H1 (cell line): ENCODE results near the gene DOK7. TPM values are rescaled to one million over a fixed set of nuclear protein-coding genes. Genes with fewer than 3 reads are reported as not detected.

Experiments
- CTCF ChIA-PET: fragments of 300-600 bp; sonication (Branson Sonifier 250); formaldehyde crosslinking; loops from one replicate; lab custom pipeline; 2021; ENCODE audit not compliant: partially characterized antibody; lab: Charles Lee
- POLR2A ChIA-PET: fragments of 300-600 bp; sonication (Branson Sonifier 250); formaldehyde crosslinking; loops from one replicate; lab custom pipeline; 2021; ENCODE audit warnings: inconsistent platforms; ENCODE audit not compliant: partially characterized antibody; lab: Charles Lee
- DNase-seq, 2 experiments: peaks; one replicate each; pipeline versions ENCODE4 v3.0.0 to v3.0.0-alpha.2; 2010 to 2022; ENCODE audit warnings: low spot score in 2 of 2, low read depth in 1 of 2, mixed read lengths in 1 of 2
- FAIRE-seq: peaks from 2 replicates; lab custom pipeline; 2011; peaks lifted over from hg19 to GRCh38; lab: Jason Lieb, UNC
- H2AFZ ChIP-seq: 2 replicates; pipeline ENCODE4 v1.8.1; 2012; ENCODE audit warnings: low read length, inconsistent platforms
- H2AK5ac ChIP-seq: 2 replicates; pipeline ENCODE4 v1.6.1; 2013; ENCODE audit warnings: low read depth, low read length
- H2BK120ac ChIP-seq: replicated peaks from 2 replicates; pipeline ENCODE3; 2013; ENCODE audit warnings: low read depth, low read length, inconsistent platforms
- H2BK12ac ChIP-seq: 2 replicates; pipeline ENCODE4 v1.6.1; 2013; ENCODE audit warnings: low read depth, low read length
- H2BK15ac ChIP-seq: 2 replicates; pipeline ENCODE4 v1.6.1; 2013; ENCODE audit warnings: low read length
- H2BK20ac ChIP-seq: 2 replicates; pipeline ENCODE4 v1.6.1; 2013; ENCODE audit warnings: low read length
- H2BK5ac ChIP-seq: 2 replicates; pipeline ENCODE4 v1.6.1; 2013; ENCODE audit warnings: low read depth, low read length
- H3K14ac ChIP-seq: 2 replicates; pipeline ENCODE4 v1.6.1; 2013; ENCODE audit warnings: inconsistent platforms; ENCODE audit not compliant: insufficient read length
- H3K18ac ChIP-seq: 2 replicates; pipeline ENCODE4 v1.6.1; 2013; ENCODE audit warnings: low read length; ENCODE audit errors: extremely low read depth
- H3K23ac ChIP-seq: 2 replicates; pipeline ENCODE4 v1.6.1; 2013; ENCODE audit warnings: inconsistent platforms; ENCODE audit not compliant: insufficient read length
- H3K23me2 ChIP-seq: 2 replicates; pipeline ENCODE4 v1.6.1; 2013; ENCODE audit warnings: low read depth, low read length
- H3K27ac ChIP-seq: 2 replicates; pipeline ENCODE4 v1.6.1; 2011; ENCODE audit warnings: low read depth, low read length, inconsistent platforms
- H3K27me3 ChIP-seq, 4 experiments: replicated peaks in 1 of 4; 1 replicate in 1 of 4; 2 replicates in 3 of 4; pipeline versions ENCODE4 v1.6.1 to v1.8.1; 2011 to 2013; ENCODE audit warnings: low read length in 3 of 4, mild to moderate bottlenecking in 3 of 4, inconsistent platforms in 2 of 4, mixed read lengths in 2 of 4, moderate library complexity in 1 of 4; ENCODE audit not compliant: control insufficient read depth in 3 of 4, insufficient read depth in 3 of 4; ENCODE audit errors: extremely low read depth in 1 of 4
- H3K36me3 ChIP-seq, 4 experiments: 2 replicates each; pipeline versions ENCODE4 v1.6.1 to v1.8.1; 2011 to 2013; ENCODE audit warnings: mild to moderate bottlenecking in 4 of 4, low read length in 3 of 4, moderate library complexity in 2 of 4, control low read depth in 1 of 4, inconsistent platforms in 1 of 4; ENCODE audit not compliant: insufficient read depth in 4 of 4, control insufficient read depth in 2 of 4
- H3K4ac ChIP-seq: replicated peaks from 2 replicates; pipeline ENCODE3; 2013; ENCODE audit warnings: low read length, low read depth, mixed read lengths, inconsistent platforms; ENCODE audit not compliant: insufficient read length
- H3K4me1 ChIP-seq, 4 experiments: replicated peaks in 1 of 4; 1 replicate in 1 of 4; 2 replicates in 3 of 4; pipeline versions ENCODE4 v1.6.1 to v1.8.1; 2011 to 2013; ENCODE audit warnings: low read length in 3 of 4, inconsistent platforms in 2 of 4, mixed read lengths in 1 of 4; ENCODE audit not compliant: insufficient read depth in 4 of 4, control insufficient read depth in 3 of 4
- H3K4me2 ChIP-seq, 2 experiments: 2 replicates each; pipeline versions ENCODE4 v1.6.1 to v1.8.1; 2011 to 2013; ENCODE audit warnings: low read depth in 2 of 2, low read length in 2 of 2, control low read depth in 1 of 2, inconsistent platforms in 1 of 2, mild to moderate bottlenecking in 1 of 2; ENCODE audit not compliant: insufficient read depth in 1 of 2
- H3K4me3 ChIP-seq, 4 experiments: fragments of 200-600, 300-600 bp in 1 of 4; sonication (generic), shearing (Covaris generic), sonication (Bioruptor Twin) in 1 of 4; 2 replicates each; pipeline versions ENCODE4 v1.5.1 to v1.8.1; 2011 to 2016; ENCODE audit warnings: low read length in 4 of 4, low read depth in 3 of 4, control low read depth in 2 of 4, inconsistent platforms in 2 of 4, mild to moderate bottlenecking in 2 of 4, mixed read lengths in 1 of 4, moderate library complexity in 1 of 4; ENCODE audit not compliant: insufficient read depth in 2 of 4; ENCODE audit errors: extremely low read depth in 1 of 4
- H3K56ac ChIP-seq: replicated peaks from 2 replicates; pipeline ENCODE3; 2013; ENCODE audit warnings: low read depth, mild to moderate bottlenecking, mixed read lengths, low read length, inconsistent platforms; ENCODE audit not compliant: insufficient read length
- H3K79me1 ChIP-seq: 2 replicates; pipeline ENCODE4 v1.6.1; 2013; ENCODE audit warnings: low read depth, low read length, control low read depth
- H3K79me2 ChIP-seq, 2 experiments: 2 replicates each; pipeline versions ENCODE4 v1.6.1 to v1.8.1; 2012 to 2013; ENCODE audit warnings: low read length in 2 of 2, mild to moderate bottlenecking in 2 of 2, inconsistent platforms in 1 of 2; ENCODE audit not compliant: insufficient read depth in 2 of 2, control insufficient read depth in 1 of 2
- H3K9ac ChIP-seq, 4 experiments: replicated peaks in 1 of 4; 1 replicate in 1 of 4; 2 replicates in 3 of 4; pipeline versions ENCODE4 v1.6.1 to v1.8.1; 2011 to 2013; ENCODE audit warnings: low read depth in 3 of 4, low read length in 3 of 4, control low read depth in 2 of 4, mild to moderate bottlenecking in 2 of 4, moderate library complexity in 2 of 4, inconsistent platforms in 1 of 4; ENCODE audit errors: extremely low read depth in 1 of 4
- H3K9me3 ChIP-seq, 2 experiments: 2 replicates each; pipeline versions ENCODE4 v1.6.1 to v1.8.1; 2012 to 2013; ENCODE audit warnings: mild to moderate bottlenecking in 2 of 2, moderate library complexity in 2 of 2, control low read depth in 1 of 2, inconsistent platforms in 1 of 2, low read depth in 1 of 2, low read length in 1 of 2, mixed read lengths in 1 of 2; ENCODE audit not compliant: insufficient read depth in 2 of 2
- H4K20me1 ChIP-seq, 2 experiments: replicated peaks in 1 of 2; 2 replicates each; pipeline versions ENCODE3 to v1.8.1; 2011 to 2013; ENCODE audit warnings: inconsistent platforms in 2 of 2, low read length in 2 of 2, mild to moderate bottlenecking in 1 of 2; ENCODE audit not compliant: insufficient read depth in 2 of 2, control insufficient read depth in 1 of 2
- H4K5ac ChIP-seq: 2 replicates; pipeline ENCODE4 v1.6.1; 2013; ENCODE audit warnings: low read length, low read depth, mixed read lengths, inconsistent platforms; ENCODE audit not compliant: insufficient read length
- H4K8ac ChIP-seq: 2 replicates; pipeline ENCODE4 v1.8.0; 2013; ENCODE audit warnings: mild to moderate bottlenecking, moderate library complexity, low read length, inconsistent platforms; ENCODE audit not compliant: insufficient read depth; ENCODE audit errors: extremely low read depth
- H4K91ac ChIP-seq: replicated peaks from 2 replicates; pipeline ENCODE3; 2013; ENCODE audit warnings: low read length, mixed read lengths, inconsistent platforms; ENCODE audit not compliant: insufficient read length
- CTBP2 ChIP-seq: IDR thresholded peaks from 2 replicates; pipeline ENCODE4 v1.7.0; 2011; ENCODE audit warnings: borderline replicate concordance, mild to moderate bottlenecking, moderate library complexity, mixed read lengths, low read length; ENCODE audit not compliant: insufficient read depth, insufficient read length
- EP300 ChIP-seq, 2 experiments: IDR thresholded peaks; 1 replicate in 1 of 2; 2 replicates in 1 of 2; pipeline ENCODE4 v1.6.1; 2011 to 2012; ENCODE audit warnings: low read depth in 2 of 2, low read length in 2 of 2, mild to moderate bottlenecking in 2 of 2, borderline replicate concordance in 1 of 2, inconsistent platforms in 1 of 2, moderate library complexity in 1 of 2
- GTF2F1 ChIP-seq: IDR thresholded peaks from 2 replicates; pipeline ENCODE4 v1.6.1; 2012; ENCODE audit warnings: low read depth, low read length, improper control_type of control experiment, borderline replicate concordance
- MAFK ChIP-seq: IDR thresholded peaks from 2 replicates; pipeline ENCODE4 v1.6.1; 2012; ENCODE audit warnings: low read depth, mild to moderate bottlenecking, improper control_type of control experiment, low read length
- PHF8 ChIP-seq: fragments of 200-600 bp; sonication (generic); conservative IDR thresholded peaks from 2 replicates; pipeline ENCODE4 v1.7.1; 2012; ENCODE audit warnings: low read depth, mild to moderate bottlenecking, inconsistent platforms, low read length, moderate library complexity
- RFX5 ChIP-seq: IDR thresholded peaks from 2 replicates; pipeline ENCODE4 v1.6.1; 2011; ENCODE audit warnings: low read depth, low read length, improper control_type of control experiment, borderline replicate concordance
- SUZ12 ChIP-seq: fragments of 200-600 bp; sonication (generic); IDR thresholded peaks from 2 replicates; pipeline ENCODE4 v1.6.1; 2012; ENCODE audit warnings: mild to moderate bottlenecking, inconsistent platforms, low read length, moderate library complexity, mixed read lengths
- TBP ChIP-seq: IDR thresholded peaks from 2 replicates; pipeline ENCODE4 v1.6.1; 2011; ENCODE audit warnings: low read depth, low read length, improper control_type of control experiment
- TEAD4 ChIP-seq: IDR thresholded peaks from 2 replicates; pipeline ENCODE4 v1.6.1; 2012; ENCODE audit warnings: low read depth, low read length, inconsistent platforms, mixed read lengths
- ZNF274 ChIP-seq: IDR thresholded peaks from 2 replicates; pipeline ENCODE4 v1.7.0; 2012; ENCODE audit warnings: low read length, borderline replicate concordance; ENCODE audit errors: extremely low read depth
- WGBS, 2 experiments: shearing (Covaris generic) in 1 of 2; methylation state at CpG; one replicate each; pipeline versions ENCODE4 v1.1.6 to v1.1.7; 2013 to 2015; ENCODE audit warnings: low lambda C conversion rate in 2 of 2, mixed read lengths in 2 of 2, inconsistent platforms in 1 of 2, low coverage in 1 of 2, missing lambda C conversion rate in 1 of 2; ENCODE audit not compliant: insufficient replicate concordance in 2 of 2, insufficient coverage in 1 of 2, insufficient read length in 1 of 2; ENCODE audit errors: extremely low coverage in 1 of 2, missing lambda C conversion rate in 1 of 2; 5-methylcytosine and 5-hydroxymethylcytosine counted together
- polyA plus RNA-seq, 7 experiments: library from polyadenylated mRNA; depleted of rRNA in 3 of 7; stranded (reverse) in 5 of 7; unstranded in 2 of 7; fragments of >200 nt in 5 of 7; fragments of 200-250 nt in 2 of 7; gene quantifications; 1 replicate in 5 of 7; 2 replicates in 1 of 7; 4 replicates in 1 of 7; pipeline versions ENCODE4 v1.2.1 to v1.2.3, GENCODE V29; 2011 to 2013; ENCODE audit warnings: missing spikeins in 2 of 7, mixed read lengths in 2 of 7
- total RNA-seq: library from RNA; stranded (reverse); fragmentation: NEBNext Ultra II Directional; extraction: Animal tissue kit (Norgen Biotek cat#: 25700); gene quantifications from 2 replicates; pipeline ENCODE4 v1.2.1, GENCODE V29; 2021

The DOK7 gene
- total and polyA plus RNA-seq, 2 of the 8 experiments (the other 6 are each of a cell fraction or from before 2014, with no cell fraction given) = 0.32 TPM; not detected in 1

DNA sequence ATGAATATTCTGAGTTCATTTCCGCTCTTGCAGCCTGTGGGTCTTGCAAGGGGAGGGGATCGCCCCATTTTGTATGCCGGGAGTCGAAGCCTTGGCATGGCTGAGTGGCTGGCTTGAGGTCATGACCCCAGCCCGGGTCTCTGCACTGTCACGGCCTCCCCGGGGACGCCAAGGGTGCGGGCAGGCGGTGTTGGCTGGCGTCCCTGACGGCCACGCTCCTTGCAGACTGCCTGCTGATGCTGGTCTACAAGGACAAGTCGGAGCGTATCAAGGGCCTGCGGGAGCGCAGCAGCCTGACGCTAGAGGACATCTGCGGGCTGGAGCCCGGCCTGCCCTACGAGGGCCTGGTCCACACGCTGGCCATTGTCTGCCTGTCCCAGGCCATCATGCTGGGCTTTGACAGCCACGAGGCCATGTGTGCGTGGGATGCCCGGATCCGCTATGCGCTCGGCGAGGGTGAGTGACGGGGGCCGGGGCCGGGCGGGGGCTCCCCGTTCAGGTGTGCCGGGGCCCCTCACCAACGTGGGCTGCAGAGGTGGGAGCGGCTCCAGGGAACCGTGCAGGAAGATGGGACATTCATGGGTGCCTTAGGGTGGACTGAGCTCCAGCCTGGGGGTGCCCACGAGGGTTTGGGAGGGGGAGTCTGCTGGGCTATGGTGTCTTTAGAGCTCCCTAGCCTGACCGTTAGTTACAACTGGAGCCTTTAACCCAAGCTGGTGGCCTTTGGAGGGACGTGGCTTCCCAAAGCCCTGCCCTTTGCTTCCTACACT is 10.3 kb downstream of the DOK7 start:
- Histone ChIP-seq H3K4ac (no peak overlapping the region), H3K79me2 (no peaks in the 10 kb centered on the region), H3K9ac (no peak overlapping the region), H4K5ac (no peak overlapping the region), H3K23me2 (peaks cover 5% of the 10 kb centered on the region), H3K4me2 (no peak overlapping the region), H4K8ac (peak overlapping the region; percentile 35), H3K36me3 (no peaks in the 10 kb centered on the region), H3K56ac (no peak overlapping the region), H2BK15ac (peak overlapping the region; percentile 25; the same call in 1 of the 2 replicates), H2BK12ac (0 out of 2 replicates have a peak overlapping the region, but pooled peaks have one; percentile 6), H4K20me1 (peaks cover 0 to 7% of the 10 kb centered on the region in 2 experiments), H4K91ac (peak overlapping the region; percentile 55), H2BK5ac (no peak overlapping the region), H3K23ac (no peak overlapping the region), H3K27me3 (peaks cover 1 to 58% (median 36%) of the 10 kb centered on the region in 4 experiments; a peak in 6 of 7 replicates), H3K18ac (no peak overlapping the region), H3K14ac (no peak overlapping the region), H2AFZ (no peak overlapping the region), H3K79me1 (peaks cover 5% of the 10 kb centered on the region; the same call in 1 of the 2 replicates), H3K27ac (no peak overlapping the region), H2AK5ac (no peak overlapping the region), H3K4me3 (no peak overlapping the region), H3K4me1 (peaks cover 0 to 5% (median 4%) of the 10 kb centered on the region in 4 experiments; a peak in 2 of 7 replicates), H3K9me3 (peaks cover 0 to 6% of the 10 kb centered on the region in 2 experiments; a peak in 1 of 4 replicates), H2BK20ac (no peak overlapping the region), H2BK120ac (no peak overlapping the region)
- ChIA-PET POLR2A (interaction anchor here (0.6 kb wide), 1 partner anchor 283 kb away, joined by 3 read pairs; no protein-coding TSS in a partner anchor), CTCF (interaction anchor here (1.0 to 1.1 kb wide), 2 partner anchors 41 to 310 kb away, joined by 3 read pairs; no protein-coding TSS in a partner anchor)
- WGBS, 2 experiments = 86% methylated on average over 39 of the region's 41 CpGs; no CpG with 5 or more reads in 1 of the 2 experiments
- no peak for DNase-seq
- no peak for FAIRE-seq
- TF ChIP-seq CTBP2 (no peak), MAFK (no peak), SUZ12 (no peak), PHF8 (no peak), RFX5 (no peak), TEAD4 (no peak), ZNF274 (no peak), TBP (no peak), GTF2F1 (no peak), EP300 (IDR thresholded peaks at IDR 0.05; ENCODE audit: borderline replicate concordance in 1 of 2, low read depth in 2 of 2, low read length in 2 of 2) (no peak)
